Activated naive CD4-positive, alpha-beta T cell treated with anti-CD3 and anti-CD28 coated beads, Interleukin-2, amount 50 U/mL, for 24 hours (primary cell): ENCODE data around the gene WDR27.
"Not testable (repeated sequence)": the region's sequence is repeated elsewhere in the genome, so short reads cannot be mapped to it uniquely, and the experiment has no call there.

Source experiments
- H3K27ac Mint-ChIP-seq: one replicate; pipeline ENCODE4 v1.8.0; 2021; ENCODE audit warnings: mild to moderate bottlenecking, mixed read lengths
- H3K27me3 Mint-ChIP-seq: one replicate; pipeline ENCODE4 v1.8.0; 2021; ENCODE audit warnings: mixed read lengths
- H3K36me3 Mint-ChIP-seq: one replicate; pipeline ENCODE4 v1.8.0; 2021; ENCODE audit warnings: mixed read lengths
- H3K4me1 Mint-ChIP-seq: one replicate; pipeline ENCODE4 v1.8.0; 2021; ENCODE audit warnings: mixed read lengths
- H3K4me3 Mint-ChIP-seq: one replicate; pipeline ENCODE4 v1.8.0; 2021; ENCODE audit warnings: mild to moderate bottlenecking, mixed read lengths
- H3K9me3 Mint-ChIP-seq: one replicate; pipeline ENCODE4 v1.8.0; 2021; ENCODE audit warnings: mixed read lengths

The WDR27 gene

GRCh38 chr6:169470790-169471189 is 231.0 kb downstream of the WDR27 start:
- Mint-ChIP-seq H3K4me3 (no peak overlapping the region), H3K27ac (no peak overlapping the region), H3K4me1 (no peaks in the 10 kb centered on the region), H3K27me3 (no peaks in the 10 kb centered on the region), H3K9me3 (peaks cover 26% of the 10 kb centered on the region), H3K36me3 (peaks cover 15% of the 10 kb centered on the region)

- no peaks in the 10 kb centered on the region for H3K27me3 Mint-ChIP-seq
Measured at GRCh38 chr6:169469028-169469427, 232.8 kb downstream of the WDR27 start.

GRCh38 chr6:169467755-169468154 is 234.1 kb downstream of the WDR27 start:
- H3K27ac Mint-ChIP-seq, H3K4me1 Mint-ChIP-seq, H3K27me3 Mint-ChIP-seq, H3K4me3 Mint-ChIP-seq: not testable (repeated sequence)
- Mint-ChIP-seq H3K9me3 (peaks cover 16% of the 10 kb centered on the region), H3K36me3 (peaks cover 14% of the 10 kb centered on the region)

More at GRCh38 chr6:169469028-169469427, 232.8 kb downstream of the WDR27 start:
- Mint-ChIP-seq H3K4me3 (no peak overlapping the region), H3K9me3 (peaks cover 16% of the 10 kb centered on the region), H3K27ac (no peak overlapping the region), H3K4me1 (no peaks in the 10 kb centered on the region), H3K36me3 (peaks cover 12% of the 10 kb centered on the region)

GRCh38 chr6:169466256-169466655 is 235.6 kb downstream of the WDR27 start:
- not testable (repeated sequence) for H3K27me3 Mint-ChIP-seq, H3K4me1 Mint-ChIP-seq, H3K4me3 Mint-ChIP-seq, H3K27ac Mint-ChIP-seq
- peaks cover 14% of the 10 kb centered on the region for H3K36me3 Mint-ChIP-seq
- H3K9me3 Mint-ChIP-seq: peaks cover 21% of the 10 kb centered on the region

- H3K4me3 Mint-ChIP-seq: no peak overlapping the region
- H3K27ac Mint-ChIP-seq: no peak overlapping the region
- H3K27me3 Mint-ChIP-seq: no peaks in the 10 kb centered on the region
- peaks cover 1% of the 10 kb centered on the region for H3K36me3 Mint-ChIP-seq
- peaks cover 18% of the 10 kb centered on the region for H3K9me3 Mint-ChIP-seq
- H3K4me1 Mint-ChIP-seq: no peaks in the 10 kb centered on the region
Measured at GRCh38 chr6:169457762-169458161, 244.1 kb downstream of the WDR27 start.

- peaks cover 1% of the 10 kb centered on the region for H3K36me3 Mint-ChIP-seq
Measured at GRCh38 chr6:169456840-169457239, 245.0 kb downstream of the WDR27 start.

GRCh38 chr6:169455470-169455869 is 246.4 kb downstream of the WDR27 start:
- Mint-ChIP-seq H3K4me1 (no peaks in the 10 kb centered on the region), H3K27ac (no peak overlapping the region), H3K9me3 (peaks cover 11% of the 10 kb centered on the region), H3K4me3 (no peak overlapping the region), H3K36me3 (peaks cover 1% of the 10 kb centered on the region), H3K27me3 (no peaks in the 10 kb centered on the region)

More at GRCh38 chr6:169456840-169457239, 245.0 kb downstream of the WDR27 start:
- H3K4me3 Mint-ChIP-seq: no peak overlapping the region
- peaks cover 18% of the 10 kb centered on the region for H3K9me3 Mint-ChIP-seq
- no peaks in the 10 kb centered on the region for H3K27me3 Mint-ChIP-seq
- H3K4me1 Mint-ChIP-seq: no peaks in the 10 kb centered on the region
- H3K27ac Mint-ChIP-seq: no peak overlapping the region

GRCh38 chr6:169454872-169455204 is 247.0 kb downstream of the WDR27 start:
- Mint-ChIP-seq H3K4me1 (no peaks in the 10 kb centered on the region), H3K9me3 (peaks cover 11% of the 10 kb centered on the region), H3K4me3 (no peak overlapping the region), H3K36me3 (peaks cover 1% of the 10 kb centered on the region), H3K27ac (no peak overlapping the region), H3K27me3 (no peaks in the 10 kb centered on the region)

GRCh38 chr6:169454204-169454871 is 247.5 kb downstream of the WDR27 start:
- no peak overlapping the region for H3K4me3 Mint-ChIP-seq
- H3K36me3 Mint-ChIP-seq: peaks cover 1% of the 10 kb centered on the region
- no peaks in the 10 kb centered on the region for H3K4me1 Mint-ChIP-seq
- no peak overlapping the region for H3K27ac Mint-ChIP-seq
- peaks cover 11% of the 10 kb centered on the region for H3K9me3 Mint-ChIP-seq
- H3K27me3 Mint-ChIP-seq: no peaks in the 10 kb centered on the region

- no peaks in the 10 kb centered on the region for H3K36me3 Mint-ChIP-seq
- H3K9me3 Mint-ChIP-seq: no peaks in the 10 kb centered on the region
- H3K27ac Mint-ChIP-seq: no peak overlapping the region
- H3K27me3 Mint-ChIP-seq: no peaks in the 10 kb centered on the region
- H3K4me3 Mint-ChIP-seq: no peak overlapping the region
- H3K4me1 Mint-ChIP-seq: no peaks in the 10 kb centered on the region
Measured at GRCh38 chr6:169452869-169453620, 248.8 kb downstream of the WDR27 start.

- Mint-ChIP-seq H3K36me3 (no peaks in the 10 kb centered on the region), H3K9me3 (no peaks in the 10 kb centered on the region), H3K27ac (no peak overlapping the region), H3K4me3 (no peak overlapping the region), H3K4me1 (no peaks in the 10 kb centered on the region), H3K27me3 (no peaks in the 10 kb centered on the region)
Measured at GRCh38 chr6:169452117-169452868, 249.5 kb downstream of the WDR27 start.

- Mint-ChIP-seq H3K9me3 (no peaks in the 10 kb centered on the region), H3K36me3 (no peaks in the 10 kb centered on the region), H3K27me3 (no peaks in the 10 kb centered on the region), H3K4me1 (no peaks in the 10 kb centered on the region), H3K4me3 (no peak overlapping the region), H3K27ac (no peak overlapping the region)
Measured at GRCh38 chr6:169451065-169451838, 250.6 kb downstream of the WDR27 start.

GRCh38 chr6:169450097-169450496 is 251.7 kb downstream of the WDR27 start:
- no peaks in the 10 kb centered on the region for H3K27me3 Mint-ChIP-seq
- no peaks in the 10 kb centered on the region for H3K4me1 Mint-ChIP-seq
- H3K27ac Mint-ChIP-seq: no peak overlapping the region
- no peaks in the 10 kb centered on the region for H3K36me3 Mint-ChIP-seq
- H3K9me3 Mint-ChIP-seq: no peaks in the 10 kb centered on the region
- H3K4me3 Mint-ChIP-seq: no peak overlapping the region

- Mint-ChIP-seq H3K27me3 (no peaks in the 10 kb centered on the region), H3K36me3 (no peaks in the 10 kb centered on the region), H3K9me3 (no peaks in the 10 kb centered on the region), H3K4me1 (no peaks in the 10 kb centered on the region), H3K27ac (no peak overlapping the region), H3K4me3 (no peak overlapping the region)
Measured at GRCh38 chr6:169449221-169449620, 252.6 kb downstream of the WDR27 start.
